HG03460 (cell line): Measurements from ENCODE around the gene MON2.
"Not testable (repeated sequence)": the region's sequence is repeated elsewhere in the genome, so short reads cannot be mapped to it uniquely, and the experiment has no call there.

ENCODE experiments used
- ATAC-seq: cut with Tn5 transposase; IDR thresholded peaks from one replicate; pipeline ENCODE4 v1.9.1; 2021; ENCODE audit not compliant: unreplicated experiment

The MON2 gene

GRCh38 chr12:62542814-62543213 is 76.2 kb downstream of the MON2 start:
- no peak for ATAC-seq

GRCh38 chr12:62543324-62543723 is 76.7 kb downstream of the MON2 start:
- ATAC-seq, result no peak

- no peak for ATAC-seq
Measured at GRCh38 chr12:62543741-62544140, 77.1 kb downstream of the MON2 start.

- no peak for ATAC-seq
Measured at GRCh38 chr12:62552906-62553556, 86.4 kb downstream of the MON2 start.

GRCh38 chr12:62559366-62559765 is 92.7 kb downstream of the MON2 start:
- not testable (repeated sequence) for ATAC-seq

GRCh38 chr12:62562846-62563245 is 96.2 kb downstream of the MON2 start:
- no peak for ATAC-seq

GRCh38 chr12:62575036-62575435 is 108.4 kb downstream of the MON2 start:
- no peak for ATAC-seq

GRCh38 chr12:62576503-62576902 is 109.9 kb downstream of the MON2 start:
- no peak for ATAC-seq

- no peak for ATAC-seq
Measured at GRCh38 chr12:62578726-62579125, 112.1 kb downstream of the MON2 start.

- ATAC-seq, result no peak
Measured at GRCh38 chr12:62581288-62582064, 114.8 kb downstream of the MON2 start.

GRCh38 chr12:62582065-62582366 is 115.4 kb downstream of the MON2 start:
- no peak for ATAC-seq

GRCh38 chr12:62584619-62585018 is 118.0 kb downstream of the MON2 start:
- ATAC-seq, result no peak

GRCh38 chr12:62586850-62587249 is 120.2 kb downstream of the MON2 start:
- ATAC-seq, result no peak

- ATAC-seq, result no peak
Measured at GRCh38 chr12:62588916-62589315, 122.3 kb downstream of the MON2 start.

- ATAC-seq, result no peak
Measured at GRCh38 chr12:62597253-62597652, 130.6 kb downstream of the MON2 start.

GRCh38 chr12:62598846-62599245 is 132.2 kb downstream of the MON2 start:
- no peak for ATAC-seq

GRCh38 chr12:62599854-62600437 is 133.3 kb downstream of the MON2 start:
- no peak for ATAC-seq

GRCh38 chr12:62601765-62602164 is 135.1 kb downstream of the MON2 start:
- no peak for ATAC-seq

- ATAC-seq, result peak; percentile 64
Measured at GRCh38 chr12:62602255-62603060, 135.8 kb downstream of the MON2 start.

- peak; percentile 60 for ATAC-seq
Measured at GRCh38 chr12:62603061-62603810, 136.6 kb downstream of the MON2 start.

- no peak for ATAC-seq
Measured at GRCh38 chr12:62603811-62604098, 137.1 kb downstream of the MON2 start.
